Prostate gland (tissue), 2 donors: Measurements from ENCODE around the gene SMURF2.

Source experiments
- CTCF ChIP-seq, 4 experiments: fragments of 200-600 bp in 2 of 4; fragments of 450-650 bp in 2 of 4; sonication (generic) in 2 of 4; IDR thresholded peaks; 1 replicate in 3 of 4; 2 replicates in 1 of 4; pipeline ENCODE4 v1.5.1; 2016 to 2019; ENCODE audit warnings: antibody characterized with exemption in 4 of 4, mild to moderate bottlenecking in 2 of 4, moderate library complexity in 2 of 4
- POLR2A ChIP-seq: fragments of 450-650 bp; IDR thresholded peaks from one replicate; pipeline ENCODE4 v1.6.1; 2016; ENCODE audit warnings: antibody characterized with exemption, mild to moderate bottlenecking
- POLR2AphosphoS5 ChIP-seq: sonication (generic); formaldehyde crosslinking; IDR thresholded peaks from one replicate; pipeline ENCODE4 v1.6.1; 2017; ENCODE audit warnings: antibody characterized with exemption

DNA sequence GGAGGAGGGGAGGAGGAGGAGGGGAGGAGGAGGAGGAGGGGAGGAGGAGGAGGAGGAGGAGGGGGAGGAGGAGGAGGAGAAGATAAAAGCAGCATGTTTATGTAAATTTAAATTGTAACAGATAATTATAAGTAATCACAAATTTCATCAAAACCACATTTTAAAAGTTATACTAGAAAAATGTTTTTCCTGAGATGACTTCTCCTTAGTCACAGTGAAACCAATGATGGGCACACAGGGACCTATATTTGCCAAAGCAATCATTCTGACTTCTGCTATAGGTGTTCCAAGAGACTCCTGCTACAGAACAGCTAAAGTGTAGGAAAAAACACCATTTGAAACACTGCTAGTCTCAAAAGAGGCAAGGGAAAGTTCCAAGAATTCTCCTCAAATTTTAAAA, 88.9 kb downstream of the SMURF2 start:
- TF ChIP-seq CTCF (IDR thresholded peaks at IDR 0.05) (no peak), POLR2AphosphoS5 (no peak), POLR2A (no peak)
